Gastrocnemius medialis (tissue), 4 donors: ENCODE measurements around the gene RIPK4.

Experiments used
- CTCF ChIP-seq, 5 experiments: fragments of 450-650 bp in 3 of 5; fragments of 200-600 bp in 2 of 5; sonication (generic) in 2 of 5; IDR thresholded peaks in 4 of 5; conservative IDR thresholded peaks in 1 of 5; 1 replicate in 4 of 5; 2 replicates in 1 of 5; pipeline ENCODE4 v1.5.1; 2016 to 2019; ENCODE audit warnings: antibody characterized with exemption in 5 of 5, mild to moderate bottlenecking in 3 of 5, moderate library complexity in 3 of 5
- POLR2A ChIP-seq, 2 donors: fragments of 450-650 bp; IDR thresholded peaks; one replicate each; pipeline ENCODE4 v1.6.1; 2017; ENCODE audit warnings: antibody characterized with exemption in 2 of 2, mild to moderate bottlenecking in 2 of 2, moderate library complexity in 2 of 2

GRCh38 chr21:41783476-41784180 lies 16.8 kb upstream of the RIPK4 start:
- TF ChIP-seq CTCF (IDR thresholded peaks at IDR 0.05 in 4 of 5, conservative IDR thresholded peaks at IDR 0.05 in 1 of 5), result no peak
- no peak for TF ChIP-seq POLR2A (IDR thresholded peaks at IDR 0.05)
